ENCODE results near the gene ROR1.

Gene ROR1

DNA sequence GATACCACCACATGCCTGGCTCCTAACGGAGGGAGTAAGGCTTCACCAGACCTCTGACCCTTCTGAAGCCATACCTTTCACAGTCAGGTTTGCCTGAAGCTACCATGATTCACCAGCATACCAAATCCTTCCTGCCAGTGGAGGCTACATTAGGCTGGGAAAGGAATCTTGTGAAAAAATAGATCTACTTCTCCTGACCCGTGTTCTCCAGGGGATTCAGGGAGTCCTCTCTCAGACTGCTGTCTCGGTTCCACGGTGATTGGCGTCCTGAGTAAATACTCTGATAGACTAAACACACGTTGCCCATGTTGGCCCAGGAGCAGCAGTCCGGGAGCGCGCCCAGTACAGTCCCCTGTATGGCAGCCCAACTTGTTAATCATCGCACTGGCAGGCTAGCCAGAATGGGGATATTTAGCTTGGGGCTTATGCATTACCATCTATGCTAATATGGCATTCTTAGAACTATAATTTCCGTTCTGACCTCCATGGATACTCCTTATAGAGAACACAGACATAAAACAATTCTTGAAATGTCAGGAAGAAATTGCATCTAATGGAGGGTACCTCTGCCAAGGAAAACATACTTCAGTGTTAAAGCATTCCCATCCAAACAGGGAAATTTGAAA is 173.2 kb downstream of the ROR1 start:
- no peak for DNase-seq

DNA sequence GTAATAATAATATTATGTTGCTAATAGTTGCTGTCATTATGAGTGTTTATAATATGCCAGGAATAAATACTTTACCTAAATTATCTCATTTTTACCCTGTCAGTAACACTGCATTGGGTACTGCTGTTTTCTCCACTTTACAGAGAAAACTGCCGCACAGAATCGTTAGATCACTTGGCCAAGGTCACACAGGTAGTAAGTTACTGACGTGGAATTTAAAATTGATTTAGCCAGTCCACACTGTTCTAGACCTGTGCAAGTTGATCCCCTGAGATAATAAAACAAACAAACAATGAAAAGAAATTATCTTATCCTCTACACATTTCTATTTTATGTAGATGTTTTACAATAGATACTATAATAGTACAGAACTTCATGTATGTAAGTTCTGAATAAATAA is 174.1 kb downstream of the ROR1 start:
- DNase-seq, result no peak

DNA sequence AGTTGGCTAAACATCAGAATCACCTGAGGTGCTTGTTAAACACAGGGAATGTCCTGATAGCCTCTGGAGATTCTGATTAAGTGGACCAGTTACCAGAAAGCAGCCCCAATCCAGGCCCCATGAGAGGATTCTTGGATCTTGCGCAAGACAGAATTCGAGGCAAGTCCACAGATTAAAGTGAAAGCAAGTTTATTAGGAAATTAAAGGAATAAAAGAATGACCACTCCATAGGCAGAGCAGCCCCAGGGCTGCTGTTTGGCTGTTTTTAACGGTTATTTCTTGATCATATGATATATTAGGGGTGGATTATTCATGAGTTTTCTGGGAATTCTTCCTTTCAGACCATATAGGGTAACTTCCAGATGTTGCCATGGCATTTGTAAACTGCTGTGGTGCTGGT is 176.2 kb downstream of the ROR1 start:
- no peak for DNase-seq

DNA sequence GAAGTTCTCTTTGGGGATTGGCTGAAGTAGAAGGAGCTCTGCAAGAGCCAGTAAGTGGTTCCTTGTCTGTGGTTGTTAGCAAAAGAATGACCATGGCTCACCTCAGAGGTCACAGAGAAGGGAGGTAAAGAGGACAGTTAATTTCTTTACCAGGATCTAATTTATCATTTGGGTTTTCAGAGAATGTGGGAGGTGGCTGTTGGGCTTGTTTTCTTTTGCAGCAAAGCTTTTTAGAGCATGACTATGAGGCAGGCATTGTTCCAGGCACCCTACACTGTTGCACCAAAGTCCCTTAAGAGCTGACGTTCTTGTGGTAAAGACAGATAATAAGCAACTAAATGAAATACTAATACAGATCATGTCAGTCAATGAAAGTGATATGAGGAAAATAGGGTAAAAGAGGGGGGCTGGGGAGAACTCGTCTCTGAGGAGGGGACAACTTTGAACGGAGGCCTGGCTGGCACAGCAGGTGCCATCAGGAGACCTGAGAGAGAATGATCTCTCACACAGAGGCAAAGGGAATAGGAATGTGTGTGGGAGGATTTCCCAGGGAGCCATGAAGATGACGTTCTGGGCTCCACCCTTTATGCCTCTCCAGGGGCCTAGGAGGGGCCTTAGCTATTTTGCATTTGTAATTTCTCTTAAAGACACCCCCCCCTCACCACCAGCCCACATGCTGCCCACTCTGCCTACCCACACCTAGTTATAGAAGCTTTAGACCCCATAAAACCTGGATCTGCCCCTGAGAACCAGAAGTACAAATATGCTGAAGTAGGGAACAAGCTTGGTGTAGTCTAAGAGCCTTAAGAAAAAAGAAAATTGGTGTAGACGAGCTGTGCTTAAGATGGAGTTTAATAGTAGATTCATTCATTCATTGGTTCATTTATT is 177.5 kb downstream of the ROR1 start:
- no peak for DNase-seq

DNA sequence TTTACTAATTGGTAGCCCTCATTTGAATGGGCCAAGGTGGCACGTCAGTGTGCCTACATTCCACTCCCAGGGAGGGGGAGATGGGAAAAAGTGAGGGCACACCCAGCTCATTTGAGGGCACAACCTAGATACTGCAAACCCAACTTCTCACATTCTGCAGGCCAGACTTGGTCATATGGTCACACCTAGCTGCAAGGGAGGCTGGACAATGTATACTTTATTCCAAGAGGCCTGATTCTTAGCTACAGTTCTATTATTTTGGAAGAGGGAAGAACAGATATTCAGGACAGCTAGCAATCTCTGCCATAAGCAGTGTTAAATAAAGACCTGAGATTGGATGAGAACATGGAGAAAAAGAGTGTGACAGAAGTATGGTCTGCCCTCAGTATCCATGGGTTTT is 180.4 kb downstream of the ROR1 start:
- DNase-seq, result no peak

DNA sequence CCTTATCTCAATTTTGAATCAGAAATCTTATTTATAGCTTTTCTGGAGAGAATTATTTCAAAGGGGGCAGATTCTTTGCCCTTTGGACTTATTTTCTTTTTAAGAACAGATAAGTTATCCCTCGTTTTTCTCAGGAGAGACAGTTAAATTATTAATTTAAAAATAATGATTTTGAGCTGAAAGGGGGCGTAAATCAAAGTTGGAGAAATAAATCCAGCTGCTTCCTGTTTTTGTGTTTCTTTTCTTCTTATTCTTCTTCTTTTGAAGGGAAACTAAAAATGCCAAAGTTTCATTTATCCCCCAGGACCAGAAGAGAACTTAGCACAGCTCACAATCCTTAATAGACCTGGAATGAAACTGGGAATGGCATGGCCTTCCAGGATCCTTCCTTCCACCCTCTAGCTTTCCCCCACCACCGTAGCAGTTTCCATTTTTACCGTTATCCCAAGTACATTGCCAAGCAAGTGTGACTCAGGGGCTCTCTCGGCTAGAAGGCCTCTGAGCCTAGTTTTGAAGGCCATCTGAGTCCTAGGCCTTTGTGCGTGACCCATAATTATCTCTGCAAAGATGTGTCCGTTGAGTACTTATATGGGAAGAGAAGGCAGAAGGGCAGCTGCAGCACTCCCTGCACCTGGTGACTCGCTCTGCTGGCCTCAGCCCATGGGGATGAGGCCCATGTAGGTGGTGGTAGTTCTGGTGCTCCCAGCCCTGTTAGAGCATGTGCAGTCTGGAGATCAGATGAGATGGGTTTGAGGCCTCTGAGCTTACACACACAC is 181.7 kb downstream of the ROR1 start:
- no peak for DNase-seq

DNA sequence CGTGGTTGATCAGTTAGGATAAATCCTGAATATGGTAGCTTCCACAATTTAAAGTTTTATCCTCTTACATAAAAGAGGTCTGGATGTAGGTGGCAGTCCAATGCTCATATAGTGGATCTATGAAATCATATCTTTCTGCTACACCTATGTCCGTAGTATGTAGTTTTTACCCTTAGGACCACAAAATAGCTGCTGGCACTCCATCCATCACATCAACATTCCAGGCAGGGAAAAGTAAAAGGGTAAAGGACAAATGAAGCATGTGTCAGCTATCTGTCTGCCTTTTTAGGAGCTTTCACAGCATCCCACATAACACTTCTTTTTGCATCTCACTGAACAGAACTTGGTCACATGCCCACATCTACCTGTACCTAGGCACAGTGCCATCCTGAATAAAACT is 184.7 kb downstream of the ROR1 start:
- DNase-seq, result no peak

DNA sequence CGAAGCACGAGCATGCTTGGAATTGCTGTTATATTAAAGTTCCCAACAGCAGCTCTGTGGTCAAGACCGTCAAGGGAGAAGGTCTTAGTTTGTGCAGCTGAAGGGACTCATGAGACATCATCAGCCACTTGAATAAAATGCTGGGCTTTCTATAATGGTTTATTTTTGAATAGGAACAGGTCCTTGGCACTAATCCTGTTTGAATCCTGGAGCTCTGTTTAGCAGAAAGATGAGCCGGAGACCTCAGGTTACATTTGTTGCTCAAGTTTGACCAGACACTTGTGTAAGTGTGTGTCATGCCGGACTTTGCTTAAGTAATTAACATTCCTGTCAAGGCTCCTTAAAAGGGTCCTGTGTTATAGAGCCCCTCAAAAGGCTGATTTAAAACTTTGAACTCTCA is 186.5 kb downstream of the ROR1 start:
- no peak for DNase-seq

DNA sequence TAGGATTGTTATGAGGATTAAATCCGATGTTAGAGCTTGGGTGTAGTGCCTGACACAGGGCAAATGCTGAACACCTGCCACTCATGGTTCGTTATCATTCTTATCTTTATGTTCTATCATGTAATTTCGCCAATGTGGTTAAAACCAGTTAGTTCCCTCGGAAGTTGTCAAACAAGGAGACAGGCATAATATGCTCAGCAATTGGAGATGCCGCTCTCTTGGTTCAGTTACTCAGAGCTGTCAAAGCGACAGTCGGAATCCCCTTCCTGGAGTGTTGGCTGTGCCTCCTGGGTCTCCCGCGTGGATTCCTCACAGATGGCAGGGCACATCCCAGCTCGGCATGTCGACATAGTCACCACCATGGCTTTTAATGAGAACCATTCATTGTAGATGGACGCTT is 192.2 kb downstream of the ROR1 start:
- DNase-seq, result no peak

DNA sequence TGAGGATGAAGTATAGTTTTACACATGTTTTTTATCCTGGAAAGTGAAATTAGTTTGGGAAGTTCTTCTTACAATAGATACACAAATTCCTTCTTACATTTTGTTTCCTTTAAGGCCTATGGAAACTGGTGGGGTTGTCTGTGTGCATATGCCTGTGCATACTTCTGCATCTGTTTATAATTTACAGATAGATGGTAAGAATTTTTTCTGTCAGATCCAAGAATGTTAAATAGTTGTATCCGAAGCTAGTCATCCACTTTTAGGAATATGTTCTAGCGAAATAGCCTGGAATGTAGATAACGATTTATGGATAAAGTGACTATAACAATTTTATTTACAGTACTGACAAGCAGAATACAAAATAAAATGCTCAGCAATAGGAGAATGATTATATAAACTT is 194.1 kb downstream of the ROR1 start:
- DNase-seq, result no peak

DNA sequence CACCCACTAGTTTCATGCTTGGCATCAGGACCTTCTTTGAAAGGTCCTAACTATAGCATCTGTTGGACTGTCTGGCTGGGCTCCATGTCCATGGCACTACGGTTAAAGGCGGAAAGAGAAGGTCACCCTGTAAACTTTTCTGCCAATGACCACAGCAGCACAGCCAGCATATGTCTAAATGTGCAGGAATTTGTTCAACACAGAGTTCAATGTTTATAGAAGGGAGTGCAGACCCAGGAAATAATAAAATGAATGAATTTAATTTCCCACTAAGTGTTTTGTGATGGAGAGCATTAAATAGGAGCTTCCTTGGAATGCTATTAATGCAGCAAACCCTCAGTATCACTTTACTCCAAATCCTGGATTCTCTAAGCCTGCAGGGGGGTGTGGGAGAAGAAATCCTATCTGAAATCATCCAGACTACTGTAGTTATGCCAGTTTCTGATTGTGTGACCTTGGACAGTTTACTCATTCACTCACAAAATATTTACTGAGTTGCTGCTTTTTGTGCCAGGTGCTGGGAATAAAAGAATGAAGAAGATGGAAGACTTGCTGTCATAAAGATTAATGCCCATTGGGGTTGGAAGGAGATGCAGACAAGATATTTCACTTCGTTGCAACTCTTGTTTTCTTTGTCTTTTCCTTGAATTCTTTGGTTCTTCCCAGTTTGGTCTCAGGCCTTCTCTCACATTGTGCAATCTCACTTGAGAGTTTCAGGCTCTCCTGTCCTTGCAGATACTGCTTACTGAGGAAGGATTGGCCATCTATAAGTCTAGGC is 195.0 kb downstream of the ROR1 start:
- no peak for DNase-seq

DNA sequence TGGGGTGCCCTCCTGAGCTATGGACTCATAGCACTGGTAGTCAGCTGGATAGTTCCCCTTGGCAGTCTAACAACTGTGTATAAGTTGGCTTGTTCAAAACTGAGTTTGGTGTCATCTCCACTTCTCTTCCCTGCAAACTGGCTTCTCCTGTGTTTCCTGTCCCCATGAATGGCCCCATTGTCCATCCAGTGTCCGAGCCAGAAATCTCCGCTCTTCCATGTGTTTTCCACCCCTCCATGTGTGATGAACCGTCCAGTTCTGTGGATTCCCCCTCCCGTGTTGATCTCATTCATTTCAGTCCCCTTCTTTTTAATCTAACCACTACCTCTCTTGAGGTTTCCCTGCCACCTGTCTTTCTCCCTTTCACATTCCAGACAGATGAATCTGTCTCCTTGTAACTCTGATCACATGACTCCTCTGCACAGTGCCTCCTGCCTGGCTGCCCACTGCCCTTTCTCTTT is 195.7 kb downstream of the ROR1 start:
- DNase-seq, result no peak

DNA sequence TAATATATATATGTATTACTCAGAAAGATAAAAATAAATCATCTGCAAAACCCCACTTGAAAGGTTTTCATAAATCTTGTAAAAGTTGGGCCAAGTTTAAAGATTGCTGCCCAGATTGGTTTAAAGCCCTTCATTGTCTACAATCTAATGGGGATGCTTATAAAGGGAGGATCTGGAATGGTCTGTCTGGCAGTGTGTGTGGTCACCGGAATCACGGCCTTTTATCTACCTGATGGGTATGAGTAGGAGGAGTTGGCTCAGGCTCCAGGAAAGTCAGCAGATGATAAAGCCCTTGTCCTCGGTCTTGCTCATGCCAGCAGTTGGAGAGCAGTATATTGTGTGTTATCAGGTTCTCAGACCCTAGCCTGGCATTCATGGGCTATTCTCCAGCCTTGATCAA is 197.7 kb downstream of the ROR1 start:
- DNase-seq, result no peak

DNA sequence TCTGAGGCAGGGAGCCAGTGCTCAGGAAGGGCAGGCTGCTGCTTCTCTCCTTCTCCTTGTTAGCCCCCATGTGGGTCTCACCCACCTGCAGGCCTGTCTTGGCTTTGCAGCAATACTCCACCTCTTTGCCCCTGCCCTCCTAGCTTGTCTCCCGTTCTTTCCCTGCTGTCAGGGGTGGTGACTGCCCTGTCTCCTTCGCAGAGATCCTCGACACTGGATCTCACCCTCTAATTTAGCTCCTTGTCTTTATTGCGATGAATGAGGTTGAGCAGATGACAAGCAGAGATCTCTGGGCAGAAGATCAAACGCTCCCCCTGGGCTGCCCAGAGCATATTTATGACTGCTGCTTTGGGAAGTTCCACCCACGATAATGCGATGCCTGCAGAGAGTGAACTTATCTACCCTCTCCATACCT is 199.2 kb downstream of the ROR1 start:
- no peak for DNase-seq

DNA sequence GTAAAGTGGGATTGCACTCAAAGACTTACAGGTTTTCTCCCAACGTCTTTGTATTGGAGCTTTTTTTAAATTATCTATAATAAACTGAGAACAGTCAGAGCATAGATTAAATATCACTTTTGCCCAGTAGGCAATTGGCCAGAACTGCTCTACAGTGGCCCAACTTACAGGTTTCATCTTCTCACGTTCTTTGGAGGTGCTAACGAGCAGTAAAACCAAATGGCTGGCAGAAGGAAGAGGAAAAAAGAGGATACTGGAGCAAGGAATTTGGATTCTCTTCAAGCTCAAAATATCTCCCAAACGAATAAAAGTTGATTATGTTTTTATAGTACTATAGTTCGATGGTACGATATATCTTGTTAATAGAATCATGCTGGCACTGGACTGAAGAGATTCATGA is 201.1 kb downstream of the ROR1 start:
- no peak for DNase-seq

DNA sequence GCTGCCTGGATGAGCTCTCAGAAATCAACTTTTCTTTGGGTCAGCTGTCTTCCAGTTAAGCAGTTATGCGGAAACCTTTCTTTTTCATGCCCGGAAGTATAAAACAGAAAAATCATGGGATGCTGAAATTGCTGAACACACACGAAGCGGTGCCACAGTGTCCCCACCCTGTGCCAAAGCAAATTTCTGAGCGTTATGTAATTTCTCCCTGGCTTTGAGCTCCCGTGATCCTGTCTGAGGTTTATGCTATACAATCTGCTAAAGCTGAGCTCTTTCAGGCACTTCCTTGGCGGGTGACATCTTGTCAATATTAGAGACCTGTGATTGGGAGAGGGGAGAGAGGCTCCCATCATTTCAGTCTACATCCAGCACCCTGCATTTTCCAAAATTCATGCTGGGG is 201.7 kb downstream of the ROR1 start:
- no peak for DNase-seq

DNA sequence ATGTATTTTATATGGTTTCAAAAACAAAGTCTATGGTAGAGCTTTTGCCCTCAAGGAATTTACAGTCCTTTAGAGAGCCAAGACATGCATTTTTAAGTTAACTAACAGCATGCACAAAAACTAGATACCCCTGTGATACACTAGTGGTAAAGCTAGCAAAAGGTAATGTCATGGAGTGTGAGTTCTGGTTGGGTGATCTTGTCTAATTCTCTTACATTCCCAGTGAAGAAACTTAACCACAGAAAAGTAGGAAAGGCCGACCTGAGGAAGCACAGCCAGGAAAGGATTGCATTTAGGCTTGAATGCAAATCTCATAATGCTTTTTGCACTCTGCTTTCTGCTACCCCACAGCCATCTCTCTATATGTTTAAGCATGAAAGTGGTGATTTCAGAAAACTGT is 202.2 kb downstream of the ROR1 start:
- no peak for DNase-seq

DNA sequence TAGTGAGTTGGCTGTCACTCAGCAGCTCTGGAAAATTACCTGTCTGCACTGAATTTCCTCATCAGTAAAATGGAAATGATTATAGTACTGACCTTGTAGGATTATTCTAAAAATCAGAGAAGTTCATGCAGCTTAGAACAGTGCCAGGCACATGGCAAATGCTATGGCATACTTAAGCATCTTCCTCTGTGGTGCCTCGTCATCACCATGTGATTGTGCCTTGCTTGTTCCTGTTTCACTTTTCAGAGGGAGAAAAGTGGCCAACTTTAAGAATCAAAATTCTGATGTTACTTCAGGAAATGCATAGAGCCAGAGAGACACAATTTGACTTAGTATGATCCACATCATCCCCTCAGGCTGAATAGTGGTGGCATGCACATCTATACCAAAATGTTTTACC is 203.6 kb downstream of the ROR1 start:
- DNase-seq, result no peak

DNA sequence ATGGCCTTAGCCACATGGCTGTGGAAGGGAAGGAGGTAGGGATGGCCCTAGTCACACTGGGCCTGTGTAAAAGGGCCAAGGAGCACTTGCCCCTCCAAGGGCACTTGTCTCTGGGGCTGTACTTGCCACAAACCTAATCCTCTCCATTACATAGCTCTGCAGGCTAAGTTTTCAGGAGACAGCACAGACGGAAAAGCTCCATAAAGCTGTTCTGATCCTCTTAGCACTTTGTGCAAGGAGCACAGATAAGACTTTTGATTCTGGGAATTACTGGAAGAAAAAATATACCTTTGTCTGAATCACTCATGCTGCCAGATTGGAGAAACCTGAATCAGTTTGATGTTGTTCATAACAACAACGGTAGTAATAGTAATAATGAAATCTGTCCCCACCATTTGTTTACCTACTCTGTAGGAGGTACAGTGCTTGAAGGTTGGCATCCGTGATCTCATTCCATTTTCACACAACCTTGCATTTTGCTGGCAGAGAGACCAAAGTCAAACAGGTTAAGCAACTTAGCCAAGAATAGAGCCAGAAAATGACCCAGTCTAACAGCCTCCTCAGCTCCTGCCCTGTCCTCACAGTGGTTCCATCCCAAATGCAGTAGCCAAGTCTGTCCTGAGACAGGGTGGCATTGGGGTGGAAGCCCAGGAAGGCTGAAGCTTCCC is 207.1 kb downstream of the ROR1 start:
- no peak for DNase-seq

DNA sequence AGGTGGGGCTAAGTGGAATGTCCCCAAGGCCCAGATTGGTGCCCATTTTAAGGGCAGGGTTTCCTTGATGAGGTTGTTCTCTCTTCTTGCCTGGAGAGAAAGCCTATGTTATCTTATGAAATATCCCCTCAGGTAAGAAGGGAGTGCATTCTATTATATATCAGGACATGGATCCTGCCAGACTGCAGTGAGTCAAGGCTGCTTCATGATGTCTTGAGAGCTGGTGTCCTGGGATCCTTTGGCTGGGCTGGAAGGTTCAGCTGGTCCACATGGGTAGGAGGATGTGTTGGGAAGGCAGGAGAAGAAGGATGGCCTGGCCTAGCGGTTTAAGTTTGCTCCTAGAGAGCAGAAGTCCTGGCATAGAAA is 207.6 kb downstream of the ROR1 start:
- no peak for DNase-seq

DNA sequence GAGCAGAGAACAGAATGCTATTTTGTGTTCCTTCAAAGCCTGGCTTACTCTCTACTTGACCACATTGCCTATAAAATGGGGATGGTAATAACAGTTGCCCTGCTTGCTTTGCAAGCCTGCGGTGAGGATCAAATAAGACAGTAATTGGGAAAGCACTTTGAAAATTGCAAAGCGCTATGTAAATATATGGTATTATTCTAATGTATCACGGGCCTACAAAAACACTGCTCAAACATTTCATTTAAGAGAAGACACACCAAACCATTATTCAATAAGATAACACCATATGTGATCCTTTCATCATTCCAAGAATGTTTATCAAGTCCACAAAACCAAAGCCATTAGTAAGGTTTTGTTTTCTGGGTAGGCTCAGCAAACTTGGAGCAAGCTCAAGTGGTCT is 208.4 kb downstream of the ROR1 start:
- DNase-seq, result no peak
